Liver (tissue), 9 donors: ENCODE results near the gene CCDC61. TPM values are rescaled to one million over a fixed set of nuclear protein-coding genes. Genes with fewer than 3 reads are reported as not detected.

Experiments used
- DNase-seq: peaks from one replicate; pipeline ENCODE4 v3.0.0-alpha.2; 2017; ENCODE audit warnings: low spot score
- H3K27ac ChIP-seq, 2 donors: one replicate each; pipeline ENCODE4 v1.7.0; 2013; ENCODE audit warnings: inconsistent platforms in 2 of 2, low read length in 2 of 2, control low read depth in 1 of 2, low read depth in 1 of 2, mild to moderate bottlenecking in 1 of 2
- H3K27me3 ChIP-seq, 4 donors: one replicate each; pipeline versions ENCODE4 v1.6.1 to v1.7.0; 2013; ENCODE audit warnings: low read length in 3 of 4, inconsistent platforms in 1 of 4, mild to moderate bottlenecking in 1 of 4, moderate library complexity in 1 of 4; ENCODE audit not compliant: control insufficient read depth in 4 of 4, insufficient read depth in 4 of 4
- H3K36me3 ChIP-seq, 4 donors: one replicate each; pipeline versions ENCODE4 v1.6.1 to v1.7.0; 2013; ENCODE audit warnings: low read length in 3 of 4, mild to moderate bottlenecking in 3 of 4, low read depth in 1 of 4, moderate library complexity in 1 of 4; ENCODE audit not compliant: control insufficient read depth in 4 of 4, insufficient read depth in 3 of 4
- H3K4me1 ChIP-seq, 4 donors: one replicate each; pipeline versions ENCODE4 v1.6.1 to v1.7.0; 2013; ENCODE audit warnings: low read length in 3 of 4, mild to moderate bottlenecking in 3 of 4, moderate library complexity in 1 of 4; ENCODE audit not compliant: control insufficient read depth in 4 of 4, insufficient read depth in 4 of 4
- H3K4me3 ChIP-seq, 3 donors: one replicate each; pipeline versions ENCODE4 v1.6.1 to v1.7.0; 2013; ENCODE audit warnings: low read length in 3 of 3, control low read depth in 1 of 3, low read depth in 1 of 3, mild to moderate bottlenecking in 1 of 3
- H3K9ac ChIP-seq, 2 donors: one replicate each; pipeline ENCODE4 v1.7.0; 2013; ENCODE audit warnings: low read length in 2 of 2, mild to moderate bottlenecking in 2 of 2, moderate library complexity in 2 of 2, control low read depth in 1 of 2, low read depth in 1 of 2
- H3K9me3 ChIP-seq, 4 donors: one replicate each; pipeline versions ENCODE4 v1.6.1 to v1.7.0; 2013; ENCODE audit warnings: low read length in 3 of 4; ENCODE audit not compliant: control insufficient read depth in 4 of 4
- EGR1 ChIP-seq, 2 donors: IDR thresholded peaks; 2 replicates each; pipeline ENCODE4 v1.6.1; 2016 to 2018; ENCODE audit warnings: antibody characterized with exemption in 2 of 2, low read depth in 2 of 2
- FOXA1 ChIP-seq: IDR thresholded peaks from 2 replicates; pipeline ENCODE4 v1.6.1; 2016; ENCODE audit warnings: antibody characterized with exemption
- FOXA2 ChIP-seq: IDR thresholded peaks from 2 replicates; pipeline ENCODE4 v1.6.1; 2016; ENCODE audit warnings: antibody characterized with exemption
- GABPA ChIP-seq, 2 donors: IDR thresholded peaks in 1 of 2; conservative IDR thresholded peaks in 1 of 2; 2 replicates each; pipeline ENCODE4 v1.6.1; 2016; ENCODE audit warnings: antibody characterized with exemption in 2 of 2, mild to moderate bottlenecking in 1 of 2, moderate library complexity in 1 of 2
- HNF4A ChIP-seq, 2 donors: conservative IDR thresholded peaks; 2 replicates each; pipeline ENCODE4 v1.6.1; 2016; ENCODE audit warnings: antibody characterized with exemption in 2 of 2, mild to moderate bottlenecking in 2 of 2
- HNF4G ChIP-seq: IDR thresholded peaks from 2 replicates; pipeline ENCODE4 v1.6.1; 2016; ENCODE audit warnings: antibody characterized with exemption
- JUND ChIP-seq, 2 donors: IDR thresholded peaks; 2 replicates each; pipeline ENCODE4 v1.6.1; 2016; ENCODE audit warnings: antibody characterized with exemption in 2 of 2
- NR2F2 ChIP-seq: IDR thresholded peaks from 2 replicates; pipeline ENCODE4 v1.6.1; 2016; ENCODE audit warnings: antibody characterized with exemption
- RAD21 ChIP-seq, 2 donors: IDR thresholded peaks; 2 replicates each; pipeline ENCODE4 v1.6.1; 2016; ENCODE audit warnings: antibody characterized with exemption in 2 of 2, mild to moderate bottlenecking in 2 of 2
- TAF1 ChIP-seq: conservative IDR thresholded peaks from 2 replicates; pipeline ENCODE4 v1.6.1; 2016; ENCODE audit warnings: antibody characterized with exemption, mild to moderate bottlenecking
- YY1 ChIP-seq: IDR thresholded peaks from 2 replicates; pipeline ENCODE4 v1.6.1; 2016; ENCODE audit warnings: antibody characterized with exemption, mild to moderate bottlenecking
- WGBS: extraction: QIAGEN DNeasy Blood & Tissue Kit; methylation state at CpG from one replicate; pipeline ENCODE4 v1.1.7; 2013; 5-methylcytosine and 5-hydroxymethylcytosine counted together
- polyA plus RNA-seq, 2 donors: library from polyadenylated mRNA; stranded (reverse) in 1 of 2; unstranded in 1 of 2; fragments of 200-250 nt in 1 of 2; fragments of >200 nt in 1 of 2; fragmentation: Nextera tagmentation in 1 of 2; extraction: Ambion mirVana in 1 of 2; gene quantifications; one replicate each; pipeline versions ENCODE4 v1.2.1 to v1.2.3, GENCODE V29; 2013 to 2015
- total RNA-seq, 2 donors: library from RNA; depleted of rRNA; stranded (reverse); fragments of >200 nt; gene quantifications; one replicate each; pipeline ENCODE4 v1.2.3, GENCODE V29; 2014
- TF ChIP-seq, protein P1 (sequence below): fragments of 150-350 bp; IDR thresholded peaks from 2 replicates; pipeline ENCODE4 v1.5.1; 2017; ENCODE audit warnings: improper control_type of control experiment, low read depth, low read length; ENCODE audit not compliant: missing input control
- TF ChIP-seq, protein P2 (sequence below): IDR thresholded peaks from 2 replicates; pipeline ENCODE4 v1.6.1; 2016; ENCODE audit warnings: antibody characterized with exemption
- TF ChIP-seq, protein P3 (sequence below): IDR thresholded peaks from 2 replicates; pipeline ENCODE4 v1.6.1; 2016; ENCODE audit warnings: antibody characterized with exemption
- TF ChIP-seq, protein P4 (sequence below): IDR thresholded peaks from 2 replicates; pipeline ENCODE4 v1.6.1; 2016; ENCODE audit warnings: antibody characterized with exemption, mild to moderate bottlenecking
- donor health status: healthy.
- donor health status: healthy.
- donor health status: healthy.
- donor health status: healthy.
- donor health status: healthy.

Gene CCDC61
- total and polyA plus RNA-seq, 4 donors: 1.7 to 6.3 (median 2.9) TPM

DNA sequence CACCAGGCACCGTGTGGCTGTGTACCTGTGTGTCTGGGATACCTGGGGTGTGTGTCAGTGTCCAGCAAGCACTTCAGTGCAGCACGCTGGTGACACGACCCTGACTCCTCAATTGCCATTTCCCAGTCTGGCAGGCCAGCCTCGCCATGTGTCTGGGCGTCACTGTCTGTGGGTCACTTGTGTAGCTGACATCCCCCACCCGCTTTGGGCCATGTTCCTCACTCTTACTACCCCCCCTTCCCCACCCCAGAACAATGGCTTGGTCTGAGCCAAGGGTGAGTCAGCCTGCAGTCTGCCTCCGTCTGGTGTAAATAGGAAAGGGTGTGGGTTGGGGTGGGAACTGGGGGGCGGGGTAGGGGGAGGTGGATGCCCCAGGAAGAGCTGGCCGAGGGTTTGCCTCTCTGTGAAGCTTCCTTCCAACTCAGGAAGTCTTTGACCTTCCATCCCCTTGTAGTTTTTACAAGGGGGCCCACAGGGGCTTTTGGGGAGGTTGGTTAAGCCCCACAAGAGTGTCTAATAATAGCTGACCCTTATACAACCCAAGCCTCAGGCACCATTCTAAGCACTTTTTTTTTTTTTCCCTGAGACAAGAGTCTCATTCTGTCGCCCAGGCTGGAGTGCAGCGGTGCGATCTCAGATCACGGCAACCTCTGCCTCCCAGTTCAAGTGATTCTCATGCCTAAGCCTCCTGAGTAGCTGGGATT lies 39.2 kb upstream of the CCDC61 start:
- H3K36me3 ChIP-seq: no peaks in the 10 kb centered on the region
- no peak overlapping the region for H3K9ac ChIP-seq
- H3K4me3 ChIP-seq: no peak overlapping the region
- peaks cover 0 to 7% (median 3%) of the 10 kb centered on the region in 4 donors for H3K4me1 ChIP-seq
- peaks cover 0 to 4% (median 0%) of the 10 kb centered on the region in 4 donors for H3K27me3 ChIP-seq
- peaks cover 0 to 7% (median 3%) of the 10 kb centered on the region in 4 donors for H3K9me3 ChIP-seq
- H3K27ac ChIP-seq: no peak overlapping the region
- no peak for DNase-seq
- 44% methylated on average over 13 of the region's 13 CpGs for WGBS
- TF ChIP-seq, protein P1, sequence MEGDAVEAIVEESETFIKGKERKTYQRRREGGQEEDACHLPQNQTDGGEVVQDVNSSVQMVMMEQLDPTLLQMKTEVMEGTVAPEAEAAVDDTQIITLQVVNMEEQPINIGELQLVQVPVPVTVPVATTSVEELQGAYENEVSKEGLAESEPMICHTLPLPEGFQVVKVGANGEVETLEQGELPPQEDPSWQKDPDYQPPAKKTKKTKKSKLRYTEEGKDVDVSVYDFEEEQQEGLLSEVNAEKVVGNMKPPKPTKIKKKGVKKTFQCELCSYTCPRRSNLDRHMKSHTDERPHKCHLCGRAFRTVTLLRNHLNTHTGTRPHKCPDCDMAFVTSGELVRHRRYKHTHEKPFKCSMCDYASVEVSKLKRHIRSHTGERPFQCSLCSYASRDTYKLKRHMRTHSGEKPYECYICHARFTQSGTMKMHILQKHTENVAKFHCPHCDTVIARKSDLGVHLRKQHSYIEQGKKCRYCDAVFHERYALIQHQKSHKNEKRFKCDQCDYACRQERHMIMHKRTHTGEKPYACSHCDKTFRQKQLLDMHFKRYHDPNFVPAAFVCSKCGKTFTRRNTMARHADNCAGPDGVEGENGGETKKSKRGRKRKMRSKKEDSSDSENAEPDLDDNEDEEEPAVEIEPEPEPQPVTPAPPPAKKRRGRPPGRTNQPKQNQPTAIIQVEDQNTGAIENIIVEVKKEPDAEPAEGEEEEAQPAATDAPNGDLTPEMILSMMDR: no peak
- TF ChIP-seq, protein P2, sequence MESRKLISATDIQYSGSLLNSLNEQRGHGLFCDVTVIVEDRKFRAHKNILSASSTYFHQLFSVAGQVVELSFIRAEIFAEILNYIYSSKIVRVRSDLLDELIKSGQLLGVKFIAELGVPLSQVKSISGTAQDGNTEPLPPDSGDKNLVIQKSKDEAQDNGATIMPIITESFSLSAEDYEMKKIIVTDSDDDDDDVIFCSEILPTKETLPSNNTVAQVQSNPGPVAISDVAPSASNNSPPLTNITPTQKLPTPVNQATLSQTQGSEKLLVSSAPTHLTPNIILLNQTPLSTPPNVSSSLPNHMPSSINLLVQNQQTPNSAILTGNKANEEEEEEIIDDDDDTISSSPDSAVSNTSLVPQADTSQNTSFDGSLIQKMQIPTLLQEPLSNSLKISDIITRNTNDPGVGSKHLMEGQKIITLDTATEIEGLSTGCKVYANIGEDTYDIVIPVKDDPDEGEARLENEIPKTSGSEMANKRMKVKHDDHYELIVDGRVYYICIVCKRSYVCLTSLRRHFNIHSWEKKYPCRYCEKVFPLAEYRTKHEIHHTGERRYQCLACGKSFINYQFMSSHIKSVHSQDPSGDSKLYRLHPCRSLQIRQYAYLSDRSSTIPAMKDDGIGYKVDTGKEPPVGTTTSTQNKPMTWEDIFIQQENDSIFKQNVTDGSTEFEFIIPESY: no peak
- TF ChIP-seq GABPA (IDR thresholded peaks at IDR 0.05 in 1 of 2, conservative IDR thresholded peaks at IDR 0.05 in 1 of 2) (no peak), EGR1 (IDR thresholded peaks at IDR 0.05; ENCODE audit: low read depth in 2 of 2) (no peak)

DNA sequence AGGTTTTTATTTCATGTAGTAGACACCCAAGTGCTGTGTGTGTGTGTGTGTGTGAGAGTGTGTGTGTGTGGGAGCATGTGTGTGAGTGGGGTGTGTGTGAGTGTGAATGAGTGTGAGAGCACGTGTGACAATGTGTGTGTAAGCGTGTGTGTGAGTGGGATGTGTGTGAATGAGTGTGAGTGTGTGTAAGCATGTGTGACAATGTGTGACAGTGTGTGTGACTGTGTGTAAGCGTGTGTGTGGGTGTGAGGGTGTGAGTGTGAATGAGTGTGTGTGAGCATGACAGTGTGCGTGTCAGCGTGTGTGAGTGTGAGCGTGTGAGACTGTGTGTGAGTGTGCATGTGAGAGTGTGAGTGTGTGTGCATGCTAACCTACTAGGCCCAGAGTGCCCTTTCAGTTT lies 36.9 kb upstream of the CCDC61 start:
- Histone ChIP-seq H3K9me3 (peaks cover 0 to 3% (median under 1%) of the 10 kb centered on the region in 4 donors), H3K27me3 (no peaks in the 10 kb centered on the region), H3K4me3 (no peak overlapping the region), H3K9ac (no peak overlapping the region), H3K27ac (no peak overlapping the region), H3K4me1 (no peaks in the 10 kb centered on the region), H3K36me3 (no peaks in the 10 kb centered on the region)
- WGBS: 89% methylated on average over 6 of the region's 6 CpGs
- TF ChIP-seq YY1: no peak
- TF ChIP-seq, protein P3, sequence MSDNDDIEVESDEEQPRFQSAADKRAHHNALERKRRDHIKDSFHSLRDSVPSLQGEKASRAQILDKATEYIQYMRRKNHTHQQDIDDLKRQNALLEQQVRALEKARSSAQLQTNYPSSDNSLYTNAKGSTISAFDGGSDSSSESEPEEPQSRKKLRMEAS: no peak
- TF ChIP-seq, protein P2: no peak
- no peak for TF ChIP-seq FOXA1
- TF ChIP-seq, protein P4, sequence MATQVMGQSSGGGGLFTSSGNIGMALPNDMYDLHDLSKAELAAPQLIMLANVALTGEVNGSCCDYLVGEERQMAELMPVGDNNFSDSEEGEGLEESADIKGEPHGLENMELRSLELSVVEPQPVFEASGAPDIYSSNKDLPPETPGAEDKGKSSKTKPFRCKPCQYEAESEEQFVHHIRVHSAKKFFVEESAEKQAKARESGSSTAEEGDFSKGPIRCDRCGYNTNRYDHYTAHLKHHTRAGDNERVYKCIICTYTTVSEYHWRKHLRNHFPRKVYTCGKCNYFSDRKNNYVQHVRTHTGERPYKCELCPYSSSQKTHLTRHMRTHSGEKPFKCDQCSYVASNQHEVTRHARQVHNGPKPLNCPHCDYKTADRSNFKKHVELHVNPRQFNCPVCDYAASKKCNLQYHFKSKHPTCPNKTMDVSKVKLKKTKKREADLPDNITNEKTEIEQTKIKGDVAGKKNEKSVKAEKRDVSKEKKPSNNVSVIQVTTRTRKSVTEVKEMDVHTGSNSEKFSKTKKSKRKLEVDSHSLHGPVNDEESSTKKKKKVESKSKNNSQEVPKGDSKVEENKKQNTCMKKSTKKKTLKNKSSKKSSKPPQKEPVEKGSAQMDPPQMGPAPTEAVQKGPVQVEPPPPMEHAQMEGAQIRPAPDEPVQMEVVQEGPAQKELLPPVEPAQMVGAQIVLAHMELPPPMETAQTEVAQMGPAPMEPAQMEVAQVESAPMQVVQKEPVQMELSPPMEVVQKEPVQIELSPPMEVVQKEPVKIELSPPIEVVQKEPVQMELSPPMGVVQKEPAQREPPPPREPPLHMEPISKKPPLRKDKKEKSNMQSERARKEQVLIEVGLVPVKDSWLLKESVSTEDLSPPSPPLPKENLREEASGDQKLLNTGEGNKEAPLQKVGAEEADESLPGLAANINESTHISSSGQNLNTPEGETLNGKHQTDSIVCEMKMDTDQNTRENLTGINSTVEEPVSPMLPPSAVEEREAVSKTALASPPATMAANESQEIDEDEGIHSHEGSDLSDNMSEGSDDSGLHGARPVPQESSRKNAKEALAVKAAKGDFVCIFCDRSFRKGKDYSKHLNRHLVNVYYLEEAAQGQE: no peak
- no peak for TF ChIP-seq GABPA (IDR thresholded peaks at IDR 0.05 in 1 of 2, conservative IDR thresholded peaks at IDR 0.05 in 1 of 2)
- no peak for TF ChIP-seq JUND (IDR thresholded peaks at IDR 0.05)
- no peak for TF ChIP-seq NR2F2
- no peak for TF ChIP-seq HNF4G
- no peak for TF ChIP-seq TAF1
- no peak for TF ChIP-seq RAD21 (IDR thresholded peaks at IDR 0.05)
- no peak for TF ChIP-seq HNF4A (conservative IDR thresholded peaks at IDR 0.05)
- no peak for TF ChIP-seq FOXA2
- DNase-seq: no peak
